Heart right ventricle (tissue), 16 donors: ENCODE results near the gene UHRF1. TPM values are rescaled to one million over a fixed set of nuclear protein-coding genes. Genes with fewer than 3 reads are reported as not detected.

Experiments used
- ATAC-seq, 8 donors: fragments of 200-7000 bp; cut with Tn5 transposase; one replicate each; pipeline ENCODE4 v1.9.1; 2020; ENCODE audit warnings: mild to moderate bottlenecking in 8 of 8, moderate library complexity in 8 of 8, moderate number of reproducible peaks in 1 of 8
- DNase-seq, 2 donors: peaks; one replicate each; pipeline ENCODE4 v3.0.0-alpha.2; 2020
- H3K27ac ChIP-seq, 10 donors: fragments of 200-600 bp; sonication (generic) in 2 of 10; one replicate each; pipeline versions ENCODE4 v1.5.0 to v1.8.0; 2020 to 2022; ENCODE audit warnings: mild to moderate bottlenecking in 3 of 10
- H3K27me3 ChIP-seq, 7 donors: fragments of 200-600 bp; one replicate each; pipeline ENCODE4 v1.8.0; 2021 to 2022; ENCODE audit warnings: mild to moderate bottlenecking in 2 of 7
- H3K36me3 ChIP-seq, 9 donors: fragments of 200-600 bp; sonication (generic) in 1 of 9; one replicate each; pipeline versions ENCODE4 v1.5.0 to v1.8.0; 2020 to 2022; ENCODE audit warnings: mild to moderate bottlenecking in 2 of 9
- H3K4me1 ChIP-seq, 9 donors: fragments of 200-600 bp; sonication (generic) in 1 of 9; one replicate each; pipeline versions ENCODE4 v1.5.0 to v1.8.0; 2020 to 2022; ENCODE audit warnings: mild to moderate bottlenecking in 4 of 9
- H3K4me3 ChIP-seq, 10 donors: fragments of 200-600 bp; sonication (generic) in 2 of 10; one replicate each; pipeline versions ENCODE4 v1.5.0 to v1.8.0; 2020 to 2022; ENCODE audit warnings: mild to moderate bottlenecking in 7 of 10, moderate library complexity in 2 of 10
- H3K9me3 ChIP-seq, 11 donors: fragments of 200-600 bp in 10 of 11; sonication (generic) in 2 of 11; one replicate each; pipeline versions ENCODE4 v1.5.0 to v1.8.0; 2013 to 2022; ENCODE audit warnings: mild to moderate bottlenecking in 2 of 11, control low read depth in 1 of 11, moderate library complexity in 1 of 11
- CTCF ChIP-seq, 9 donors: fragments of 200-600 bp; sonication (generic) in 2 of 9; IDR thresholded peaks; one replicate each; pipeline versions ENCODE4 v1.5.0 to v1.8.0; 2021 to 2022; ENCODE audit warnings: antibody characterized with exemption in 9 of 9, mild to moderate bottlenecking in 5 of 9, moderate library complexity in 1 of 9
- WGBS, 2 donors: extraction: QIAGEN DNeasy Blood & Tissue Kit; methylation state at CpG; one replicate each; pipeline ENCODE4 v1.1.7; 2013; ENCODE audit warnings: inconsistent platforms in 1 of 2; 5-methylcytosine and 5-hydroxymethylcytosine counted together
- intact Hi-C, 10 donors: fragments of 100-400 bp; cut with DNase I; formaldehyde crosslinking; loops; one replicate each; pipeline versions ENCODE4 v1.11.1 to v1.14.2; 2022
- polyA plus RNA-seq, 2 donors: library from polyadenylated mRNA; stranded (reverse); fragments of 200-250 nt; gene quantifications; one replicate each; pipeline ENCODE4 v1.2.3, GENCODE V29; 2013
- total RNA-seq, 10 donors: library from RNA; stranded (reverse); fragmentation: NEBNext Ultra II Directional in 3 of 10; extraction: Animal tissue kit (Norgen Biotek cat#: 25700) in 3 of 10; gene quantifications; one replicate each; pipeline versions ENCODE4 v1.2.1 to v1.2.4, GENCODE V29; 2021 to 2023
- donor health status: Arrhythmogenic right ventricular cardiomyopathy.
- donor health status: ischemic (EF 13 %, LVEDD 7.1; RV severe dilation, severe dysfunction).
- donor health status: healthy with polysubstance abuse.
- donor health status: DM: no; HTN: yes; CAD: no.
- donor health status: DM: no; HTN: no; CAD: no.
- donor health status: ischemic (EF 25% LVEDD 6.9; RV normal size, moderate dysfunction).
- donor health status: ischemic (EF 25% LVEDD 5.7; RV mildly dilated, moderate dysfunction).
- donor health status: healthy.
- donor health status: DM: yes; HTN: yes; CAD: no.
- donor health status: Ischemic cardiomyopathy.
- donor health status: ischemic (EF 35%, LVEDD 5.7; RV mildly dilated, moderate dysfunction).
- donor health status: nonischemic (EF 11% LVEDD 7.7; RV severe dilation, severe dysfunction).
- donor health status: DM: yes; HTN: yes; CAD: no.
- donor health status: PGD.
- donor health status: ischemic (EF 29% LVEDD 5.4; RV normal size, mild dysfunction).
- donor health status: nonischemic (EF 23%, LVEDD 6.1; RV moderate dilation, normal function).

UHRF1 gene
- total and polyA plus RNA-seq, 12 donors, result 0.35 to 6.2 (median 0.75) TPM

- peak; percentile 42 to 63 for DNase-seq
Observed at GRCh38 chr19:4866595-4867424, 42.5 kb upstream of the UHRF1 start.

GRCh38 chr19:4867534-4868285 is 41.6 kb upstream of the UHRF1 start, which contains the start of gene PLIN3:
TSS of gene PLIN3 (minus strand) at chr19:4867667. CDS start at chr19:4861394, 6,273 bp downstream.
- peak; percentile 97 to 99 (median 98) for ATAC-seq
- H3K36me3 ChIP-seq, result peaks cover 0 to 10% (median 0%) of the 10 kb centered on the region in 9 donors
- intact Hi-C loops, result loop anchor here in 2 of 10 donors (5.0 to 10.0 kb wide), 2 partner anchors 97 to 100 kb away; partner anchors contain the start of gene KDM4B (in 2 of the 2)
- peaks cover 0 to 40% (median 8%) of the 10 kb centered on the region in 9 donors for H3K4me1 ChIP-seq
- H3K9me3 ChIP-seq, result no peaks in the 10 kb centered on the region
- H3K27me3 ChIP-seq, result no peaks in the 10 kb centered on the region
- peak within 1 kb of the TSS; percentile 70 to 99 (median 84) for H3K4me3 ChIP-seq
- TF ChIP-seq CTCF (IDR thresholded peaks at IDR 0.05), result no peak
- WGBS, 2 donors, result 5 to 6% methylated on average over 41 to 43 of the region's 46 CpGs
- peak; percentile 98 for DNase-seq
- peak within 1 kb of the TSS in 9 of 10 donors; percentile 67 to 97 (median 87) for H3K27ac ChIP-seq

More at GRCh38 chr19:4866595-4867424, 42.5 kb upstream of the UHRF1 start:
- H3K27me3 ChIP-seq, result no peaks in the 10 kb centered on the region
- TF ChIP-seq CTCF (IDR thresholded peaks at IDR 0.05), result no peak
- no peaks in the 10 kb centered on the region for H3K9me3 ChIP-seq
- peaks cover 0 to 31% (median 8%) of the 10 kb centered on the region in 9 donors for H3K4me1 ChIP-seq
- intact Hi-C loops, result loop anchor here in 2 of 10 donors (5.0 to 10.0 kb wide), 2 partner anchors 98 to 100 kb away; partner anchors contain the start of gene KDM4B (in 2 of the 2)
- WGBS, 2 donors, result 4 to 7% methylated on average over 22 of the region's 22 CpGs
- ATAC-seq, result peak in 7 of 8 donors; percentile 2 to 61 (median 39)
- peak overlapping the region; percentile 70 to 99 (median 84) for H3K4me3 ChIP-seq
- H3K27ac ChIP-seq, result peak overlapping the region in 9 of 10 donors; percentile 67 to 97 (median 87)
- peaks cover 0 to 17% (median 0%) of the 10 kb centered on the region in 9 donors for H3K36me3 ChIP-seq

- intact Hi-C loops, result loop anchor here in 2 of 10 donors (5.0 to 10.0 kb wide), 2 partner anchors 96 to 99 kb away; partner anchors contain the start of gene KDM4B (in 2 of the 2)
- no peak for ATAC-seq
Observed at GRCh38 chr19:4868286-4868834, 40.9 kb upstream of the UHRF1 start.

More at GRCh38 chr19:4868286-4868834, 40.9 kb upstream of the UHRF1 start:
- TF ChIP-seq CTCF (IDR thresholded peaks at IDR 0.05), result no peak
- H3K27ac ChIP-seq, result peak overlapping the region in 3 of 10 donors; percentile 87 to 97 (median 91)
- peak overlapping the region in 6 of 10 donors; percentile 77 to 99 (median 92) for H3K4me3 ChIP-seq
- H3K27me3 ChIP-seq, result no peaks in the 10 kb centered on the region
- peaks cover 0 to 5% (median 0%) of the 10 kb centered on the region in 9 donors for H3K36me3 ChIP-seq
- H3K9me3 ChIP-seq, result no peaks in the 10 kb centered on the region
- no peak for DNase-seq
- WGBS, 2 donors, result 78 to 84% methylated on average over 10 of the region's 10 CpGs
- H3K4me1 ChIP-seq, result peaks cover 0 to 41% (median 8%) of the 10 kb centered on the region in 9 donors
